SHP77 treated with DMSO at 0.1 percent for 48 hours (cell line): ENCODE measurements around the gene KCNJ14.

Experiments
- DNase-seq: peaks from one replicate; lab custom pipeline; 2025; lab: John Stamatoyannopoulos, UW

Gene KCNJ14

GRCh38 chr19:48508729-48509411 lies 53.5 kb downstream of the KCNJ14 start:
- no peak for DNase-seq

DNA sequence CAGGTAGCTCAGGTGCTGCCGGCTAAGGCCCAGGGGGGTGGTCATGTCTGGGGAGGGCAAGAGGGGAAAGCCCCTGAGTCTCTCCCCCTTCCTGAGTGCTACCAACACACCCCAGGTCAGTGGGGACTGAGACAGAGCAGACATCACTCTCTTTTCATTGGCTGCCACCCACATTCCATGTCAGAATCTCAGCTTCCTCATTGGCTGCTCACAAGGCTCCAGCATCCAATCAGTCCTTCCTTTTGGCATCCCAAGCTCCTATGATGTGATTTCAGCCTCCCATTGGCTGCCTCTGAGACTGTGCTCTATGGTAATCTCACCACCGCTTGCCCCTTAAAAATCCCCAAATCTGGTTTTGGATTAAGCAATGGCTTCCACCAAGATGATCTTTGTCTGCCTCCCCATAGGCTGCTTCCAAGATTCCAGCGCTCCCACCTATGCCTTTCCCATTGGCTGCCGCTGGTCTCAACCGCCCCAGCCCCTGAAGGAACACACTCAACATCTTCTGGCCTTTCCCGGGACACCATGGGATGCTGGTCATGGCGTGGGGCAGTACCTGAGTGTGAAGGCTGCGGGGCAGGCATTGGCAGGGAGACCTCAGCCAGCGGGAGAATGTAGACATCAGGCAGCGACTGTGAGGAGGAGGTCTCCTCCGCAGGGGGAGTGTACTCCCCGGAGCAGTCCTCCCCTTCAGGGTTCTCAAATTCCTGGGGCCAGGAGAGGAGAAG lies 54.3 kb downstream of the KCNJ14 start:
- DNase-seq = no peak

GRCh38 chr19:48510421-48511268 lies 55.3 kb downstream of the KCNJ14 start:
- DNase-seq = no peak

- DNase-seq = no peak
Observed at GRCh38 chr19:48511321-48511731, 56.0 kb downstream of the KCNJ14 start.

GRCh38 chr19:48511800-48512503 lies 56.6 kb downstream of the KCNJ14 start, which contains the start of gene LMTK3:
Gene LMTK3 (minus strand): TSS chr19:48511835. CDS start chr19:48511576, 259 bp downstream.
- DNase-seq = no peak

- no peak for DNase-seq
Observed at GRCh38 chr19:48512504-48513288, 57.3 kb downstream of the KCNJ14 start.

GRCh38 chr19:48513289-48514122 lies 58.1 kb downstream of the KCNJ14 start:
- peak; percentile 27 for DNase-seq

DNA sequence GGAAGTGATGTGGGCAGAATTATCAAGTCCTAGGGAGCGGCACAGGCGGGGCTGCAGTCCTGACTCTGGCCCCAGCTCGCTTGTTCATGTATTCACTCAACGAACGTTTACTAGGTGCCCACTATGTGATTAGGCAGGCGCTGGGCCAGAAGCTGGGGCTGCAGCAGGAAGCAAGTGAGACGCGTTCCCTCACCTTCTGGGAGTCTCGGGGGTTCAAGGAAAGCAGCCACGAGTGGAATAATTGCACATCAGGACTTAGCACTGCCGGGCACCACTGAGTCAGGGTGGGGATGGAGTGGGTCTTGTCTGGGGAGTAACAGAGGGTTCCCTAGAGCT lies 58.7 kb downstream of the KCNJ14 start:
- no peak for DNase-seq

DNA sequence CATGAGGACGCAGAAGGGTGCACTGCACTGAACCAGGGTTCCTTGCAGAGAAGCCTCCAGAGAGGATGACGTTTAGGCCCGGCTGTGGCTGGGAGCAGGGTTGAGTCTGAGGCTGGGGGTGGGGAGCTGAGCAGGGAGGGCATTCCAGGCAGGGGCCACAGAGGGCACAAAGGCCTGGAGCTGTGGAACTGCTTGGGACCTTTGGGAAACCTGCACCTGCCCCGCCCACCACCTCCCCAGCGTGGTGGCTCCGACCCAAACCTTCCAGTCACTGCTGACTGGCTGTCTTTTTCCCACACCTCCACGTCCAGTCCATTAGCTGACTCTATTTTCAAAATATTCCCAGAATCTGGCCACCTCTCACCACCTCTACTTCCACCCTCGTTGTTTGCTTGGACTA lies 61.2 kb downstream of the KCNJ14 start:
- no peak for DNase-seq
